Neural cell (in vitro differentiated cells): ENCODE measurements around the gene GMDS.

Source experiments
- CTCF ChIP-seq: fragments of 450-650 bp; IDR thresholded peaks from 2 replicates; pipeline ENCODE4 v1.5.1; 2014; ENCODE audit warnings: antibody characterized with exemption, mild to moderate bottlenecking, moderate library complexity; ENCODE audit not compliant: poor library complexity, severe bottlenecking
- EP300 ChIP-seq: fragments of 450-650 bp; conservative IDR thresholded peaks from 2 replicates; pipeline ENCODE4 v1.6.1; 2014; ENCODE audit warnings: antibody characterized with exemption, mild to moderate bottlenecking, moderate library complexity; ENCODE audit not compliant: poor library complexity, severe bottlenecking
- EZH2 ChIP-seq: fragments of 200-600, 300-800 bp; shearing (Covaris generic), sonication (generic); IDR thresholded peaks from 2 replicates; pipeline ENCODE4 v1.6.1; 2014; ENCODE audit warnings: antibody characterized with exemption, low read length, borderline replicate concordance, mild to moderate bottlenecking; ENCODE audit not compliant: insufficient read depth, poor library complexity, severe bottlenecking
- MXI1 ChIP-seq: fragments of 450-650 bp; conservative IDR thresholded peaks from 2 replicates; pipeline ENCODE4 v1.6.1; 2014; ENCODE audit warnings: antibody characterized with exemption, mild to moderate bottlenecking; ENCODE audit not compliant: poor library complexity, severe bottlenecking
- POLR2AphosphoS5 ChIP-seq: IDR thresholded peaks from 2 replicates; pipeline ENCODE4 v1.6.1; 2012
- RAD21 ChIP-seq: fragments of 450-650 bp; conservative IDR thresholded peaks from 2 replicates; pipeline ENCODE4 v1.6.1; 2014; ENCODE audit warnings: antibody characterized with exemption, mild to moderate bottlenecking, moderate library complexity
- REST ChIP-seq: IDR thresholded peaks from 2 replicates; pipeline ENCODE4 v1.6.1; 2012; ENCODE audit warnings: borderline replicate concordance
- SMC3 ChIP-seq: fragments of 450-650 bp; conservative IDR thresholded peaks from 2 replicates; pipeline ENCODE4 v1.6.1; 2014; ENCODE audit warnings: antibody characterized with exemption, mild to moderate bottlenecking, moderate library complexity; ENCODE audit not compliant: poor library complexity
- TAF1 ChIP-seq: IDR thresholded peaks from 2 replicates; pipeline ENCODE4 v1.6.1; 2012; ENCODE audit warnings: low read depth

GRCh38 chr6:1678201-1678600 is 567.2 kb downstream of the GMDS start:
- TF ChIP-seq CTCF, result no peak
- no peak for TF ChIP-seq MXI1
- no peak for TF ChIP-seq SMC3
- no peak for TF ChIP-seq REST
- no peak for TF ChIP-seq POLR2AphosphoS5
- TF ChIP-seq EZH2, result no peak
- no peak for TF ChIP-seq RAD21
- no peak for TF ChIP-seq TAF1
- no peak for TF ChIP-seq EP300
